ENCODE data around the gene TRABD.

TRABD gene

DNA sequence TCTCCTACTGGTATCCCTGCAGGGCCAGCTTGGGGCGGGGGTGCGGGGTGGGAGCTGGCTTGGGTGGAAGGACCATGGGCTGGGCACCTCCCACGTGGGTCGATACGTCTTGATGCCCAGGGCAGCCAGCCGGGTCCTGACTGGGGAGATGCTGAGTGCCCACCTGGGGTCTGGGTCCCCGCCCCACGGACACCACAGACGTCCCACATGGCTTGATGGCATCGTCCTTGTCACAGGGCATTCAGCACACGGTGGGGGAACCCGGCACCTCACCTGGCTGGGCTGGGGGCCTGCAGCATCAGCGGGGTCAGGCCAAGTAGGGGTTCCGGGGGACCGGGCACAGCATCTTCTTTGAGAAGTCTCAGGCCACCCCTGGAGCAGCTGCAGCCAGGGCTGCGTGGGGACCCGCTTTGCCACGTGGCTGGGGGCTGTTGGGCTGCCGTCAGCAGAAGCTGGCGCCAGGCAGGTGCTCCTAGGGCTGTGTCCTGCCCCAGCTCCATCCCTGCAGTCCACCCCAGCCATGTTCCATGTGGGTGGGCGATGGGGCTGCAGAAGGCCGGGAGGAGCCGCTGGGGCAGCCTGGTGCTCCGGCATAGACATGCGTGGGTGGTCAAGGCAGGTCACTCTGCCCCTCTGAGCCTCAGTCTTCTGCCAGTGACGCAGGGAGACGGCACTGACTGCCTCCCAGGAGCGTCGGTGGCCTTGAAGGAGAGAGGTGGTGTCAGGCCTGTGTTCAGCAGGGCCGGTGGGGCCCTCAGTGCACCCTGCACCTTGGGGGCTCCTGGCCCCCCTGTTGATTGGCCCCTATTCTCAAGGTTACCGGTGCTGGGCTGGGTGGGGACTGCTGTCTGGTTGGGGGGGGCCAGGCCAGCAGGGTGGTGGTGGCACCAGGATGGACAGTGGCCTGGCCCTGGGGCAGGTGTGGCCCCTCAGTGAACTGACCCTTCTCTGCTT is 23.5 kb downstream of the TRABD start:
- no peak for TF ChIP-seq CTCF (IDR thresholded peaks at IDR 0.05; ENCODE audit: control insufficient read depth, extremely low read depth, insufficient read depth)
- H3K4me3 ChIP-seq (ENCODE audit: low read depth, low read length), result no peak overlapping the region
- no peak for DNase-seq (ENCODE audit: low read depth)

- no peak for DNase-seq (ENCODE audit: low read depth)
- no peak overlapping the region for H3K4me3 ChIP-seq (ENCODE audit: low read depth, low read length)
- TF ChIP-seq CTCF (IDR thresholded peaks at IDR 0.05; ENCODE audit: control insufficient read depth, extremely low read depth, insufficient read depth), result peak; percentile 86
Measured at GRCh38 chr22:50209893-50210292, 24.2 kb downstream of the TRABD start.

GRCh38 chr22:50210378-50211139 is 24.8 kb downstream of the TRABD start:
- H3K4me3 ChIP-seq (ENCODE audit: low read depth, low read length), result no peak overlapping the region
- no peak for TF ChIP-seq CTCF (IDR thresholded peaks at IDR 0.05; ENCODE audit: control insufficient read depth, extremely low read depth, insufficient read depth)
- no peak for DNase-seq (ENCODE audit: low read depth)

DNA sequence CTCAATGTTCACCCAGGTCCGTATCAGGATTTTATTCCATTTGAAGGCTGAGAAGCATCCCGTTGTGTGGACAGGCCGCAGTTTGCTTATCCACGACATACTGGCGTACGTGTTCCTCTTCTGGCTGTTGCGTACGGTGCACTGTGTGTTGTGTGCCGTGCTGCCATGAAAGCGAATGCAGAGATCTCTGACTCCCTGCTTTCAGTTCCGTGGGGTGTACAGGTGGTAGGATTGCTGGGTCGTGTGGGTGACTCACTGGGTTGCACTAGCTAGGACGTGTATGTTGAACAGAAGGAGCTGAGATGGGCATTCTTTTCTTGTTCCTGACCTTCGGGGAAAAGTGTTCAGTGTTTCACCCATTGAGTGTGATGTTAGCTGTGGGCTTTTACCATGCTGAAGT is 25.4 kb downstream of the TRABD start:
- DNase-seq (ENCODE audit: low read depth), result no peak
- no peak for TF ChIP-seq CTCF (IDR thresholded peaks at IDR 0.05; ENCODE audit: control insufficient read depth, extremely low read depth, insufficient read depth)
- no peak overlapping the region for H3K4me3 ChIP-seq (ENCODE audit: low read depth, low read length)

- no peak for TF ChIP-seq CTCF (IDR thresholded peaks at IDR 0.05; ENCODE audit: control insufficient read depth, extremely low read depth, insufficient read depth)
- no peak overlapping the region for H3K4me3 ChIP-seq (ENCODE audit: low read depth, low read length)
- no peak for DNase-seq (ENCODE audit: low read depth)
Measured at GRCh38 chr22:50213263-50213662, 27.6 kb downstream of the TRABD start.

GRCh38 chr22:50215297-50216054 is 29.8 kb downstream of the TRABD start:
- TF ChIP-seq CTCF (IDR thresholded peaks at IDR 0.05; ENCODE audit: control insufficient read depth, extremely low read depth, insufficient read depth), result no peak
- no peak for DNase-seq (ENCODE audit: low read depth)
- H3K4me3 ChIP-seq (ENCODE audit: low read depth, low read length), result no peak overlapping the region
